H1 (cell line): ENCODE data around the gene PHKA2. TPM values are rescaled to one million over a fixed set of nuclear protein-coding genes. Genes with fewer than 3 reads are reported as not detected.

Experiments
- CHD7 ChIP-seq: fragments of 300-600 bp; sonication (generic); IDR thresholded peaks from 2 replicates; pipeline ENCODE4 v1.7.1; 2012; ENCODE audit warnings: low read length, moderate library complexity, mild to moderate bottlenecking, inconsistent platforms; ENCODE audit not compliant: insufficient replicate concordance
- polyA plus RNA-seq, 7 experiments: library from polyadenylated mRNA; depleted of rRNA in 3 of 7; stranded (reverse) in 5 of 7; unstranded in 2 of 7; fragments of >200 nt in 5 of 7; fragments of 200-250 nt in 2 of 7; gene quantifications; 1 replicate in 5 of 7; 2 replicates in 1 of 7; 4 replicates in 1 of 7; pipeline versions ENCODE4 v1.2.1 to v1.2.3, GENCODE V29; 2011 to 2013; ENCODE audit warnings: missing spikeins in 2 of 7, mixed read lengths in 2 of 7
- total RNA-seq: library from RNA; stranded (reverse); fragmentation: NEBNext Ultra II Directional; extraction: Animal tissue kit (Norgen Biotek cat#: 25700); gene quantifications from 2 replicates; pipeline ENCODE4 v1.2.1, GENCODE V29; 2021

Gene PHKA2
- total and polyA plus RNA-seq, 2 of the 8 experiments (the other 6 are each of a cell fraction or from before 2014, with no cell fraction given) = 28.1 to 35.8 TPM

GRCh38 chrX:18899796-18900380, 84.0 kb downstream of the PHKA2 start (continued):
- no peak for TF ChIP-seq CHD7
- TF ChIP-seq, all 59 proteins: peak for 2
